Measurements from ENCODE around the gene CHCHD3.

GRCh38 chr7:132800522-132800921 is 281.4 kb downstream of the CHCHD3 start:
- no peak for TF ChIP-seq CTCF (conservative IDR thresholded peaks at IDR 0.05; ENCODE audit: low read depth, low read length)
- TF ChIP-seq EZH2phosphoT487 (IDR thresholded peaks at IDR 0.05; ENCODE audit: borderline replicate concordance, low read length) = no peak
- no peak for TF ChIP-seq EZH2 (IDR thresholded peaks at IDR 0.05; ENCODE audit: low read length, unreplicated experiment)
